GM12878 (cell line): ENCODE results near the gene SNX8. TPM values are rescaled to one million over a fixed set of nuclear protein-coding genes. Genes with fewer than 3 reads are reported as not detected.
A peak's percentile ranks its signal among the peaks of the same experiment; 100 is the strongest.

ENCODE experiments used
- CREM ChIP-seq: IDR thresholded peaks from 2 replicates; pipeline ENCODE4 v1.6.1; 2014; ENCODE audit warnings: antibody characterized with exemption, low read depth
- E2F8 ChIP-seq: fragments of 450-650 bp; IDR thresholded peaks from 2 replicates; pipeline ENCODE4 v1.6.1; 2018; ENCODE audit warnings: mild to moderate bottlenecking, low read depth, moderate library complexity; ENCODE audit not compliant: partially characterized antibody
- EZH2 ChIP-seq: IDR thresholded peaks from 2 replicates; pipeline ENCODE4 v1.6.1; 2012; ENCODE audit warnings: low read depth, mild to moderate bottlenecking, control low read depth, inconsistent platforms, low read length, borderline replicate concordance; ENCODE audit not compliant: control insufficient read depth
- KDM1A ChIP-seq: fragments of 200-600 bp; sonication (generic); IDR thresholded peaks from 2 replicates; pipeline ENCODE4 v1.6.1; 2016; ENCODE audit warnings: borderline replicate concordance
- MAX ChIP-seq: IDR thresholded peaks from 2 replicates; pipeline ENCODE4 v1.6.1; 2012; ENCODE audit warnings: low read depth, low read length, improper control_type of control experiment
- MEF2B ChIP-seq: fragments of 450-650 bp; IDR thresholded peaks from 2 replicates; pipeline ENCODE4 v1.6.1; 2018; ENCODE audit warnings: mild to moderate bottlenecking, moderate library complexity; ENCODE audit not compliant: partially characterized antibody, poor library complexity, severe bottlenecking
- NKRF ChIP-seq: fragments of 450-650 bp; conservative IDR thresholded peaks from 2 replicates; pipeline ENCODE4 v1.6.1; 2017; ENCODE audit warnings: mild to moderate bottlenecking, moderate library complexity
- RELB ChIP-seq: fragments of 450-650 bp; IDR thresholded peaks from 2 replicates; pipeline ENCODE4 v1.6.1; 2017; ENCODE audit warnings: low read depth, mild to moderate bottlenecking, moderate library complexity
- TAF1 ChIP-seq: IDR thresholded peaks from 2 replicates; pipeline ENCODE4 v1.6.1; 2011; ENCODE audit warnings: mild to moderate bottlenecking, low read depth, low read length, borderline replicate concordance
- ZBTB40 ChIP-seq: fragments of 450-650 bp; IDR thresholded peaks from 2 replicates; pipeline ENCODE4 v1.6.1; 2016; ENCODE audit warnings: mild to moderate bottlenecking, moderate library complexity, borderline replicate concordance
- ZNF274 ChIP-seq: IDR thresholded peaks from one replicate; pipeline ENCODE4 v1.8.0; 2011; ENCODE audit not compliant: insufficient read length, insufficient read depth
- polyA plus RNA-seq, 11 experiments: library from polyadenylated mRNA; depleted of rRNA in 4 of 11; unstranded in 6 of 11; stranded (reverse) in 5 of 11; fragments of >200 nt; fragmentation: Nextera tagmentation in 4 of 11; fragmentation: Illumina TruSeq in 1 of 11; extraction: Ambion mirVana in 4 of 11; extraction: Trizol in 1 of 11; gene quantifications; 1 replicate in 1 of 11; 2 replicates in 10 of 11; pipeline versions ENCODE4 v1.2.1 to v1.2.3, GENCODE V29; 2011 to 2016; ENCODE audit warnings: inconsistent platforms in 2 of 11, missing spikeins in 2 of 11, low read depth in 1 of 11
- total RNA-seq, 4 experiments: library from RNA; depleted of rRNA in 3 of 4; stranded (reverse); fragments of >200 nt in 3 of 4; fragmentation: Illumina TruSeq in 1 of 4; extraction: Trizol in 1 of 4; gene quantifications; 2 replicates each; pipeline versions ENCODE4 v1.2.1 to v1.2.3, GENCODE V29; 2013 to 2021

SNX8 gene
- total and polyA plus RNA-seq, 10 of the 15 experiments (the other 5 are each of a cell fraction or from before 2014, with no cell fraction given), result 6.4 to 210 (median 97.6) TPM

- TF ChIP-seq CREM, result peak; percentile 51; the same call in 1 of the 2 replicates
- no peak for TF ChIP-seq EZH2
- TF ChIP-seq MEF2B, result no peak
- peak; percentile 83 for TF ChIP-seq MAX
- TF ChIP-seq ZBTB40, result no peak
- TF ChIP-seq TAF1, result peak; percentile 71; the same call in 1 of the 2 replicates
- TF ChIP-seq KDM1A, result no peak
- peak; percentile 46 for TF ChIP-seq NKRF
- no peak for TF ChIP-seq E2F8
- TF ChIP-seq RELB, result 0 out of 2 replicates have a peak, but pooled peaks have one; percentile 24
- TF ChIP-seq ZNF274, result no peak
These were observed at the start of gene SNX8 (continued) for GRCh38 chr7:2314209-2314955.
